Erythroblast (primary cell): ENCODE measurements around the gene ALDH2.
"Not testable (repeated sequence)": the region's sequence is repeated elsewhere in the genome, so short reads cannot be mapped to it uniquely, and the experiment has no call there.

Experiments
- DNase-seq, 2 experiments: peaks; one replicate each; lab custom pipeline; 2025; lab: John Stamatoyannopoulos, UW
- GATA1 ChIP-seq: IDR thresholded peaks from 2 replicates; pipeline ENCODE4 v1.6.1; 2011; ENCODE audit warnings: low read depth, mild to moderate bottlenecking, control low read depth, low read length, moderate library complexity
- POLR2A ChIP-seq: IDR thresholded peaks from 2 replicates; pipeline ENCODE4 v1.6.1; 2011; ENCODE audit warnings: mild to moderate bottlenecking, low read length

ALDH2 gene

GRCh38 chr12:111818340-111818739 is 51.6 kb downstream of the ALDH2 start:
- no peak for TF ChIP-seq GATA1
- DNase-seq = no peak

GRCh38 chr12:111819191-111820158 is 52.7 kb downstream of the ALDH2 start:
- no peak for DNase-seq

GRCh38 chr12:111820828-111821227 is 54.1 kb downstream of the ALDH2 start:
- not testable (repeated sequence) for DNase-seq

More at GRCh38 chr12:111819191-111820158, 52.7 kb downstream of the ALDH2 start:
- no peak for TF ChIP-seq GATA1
- no peak for TF ChIP-seq POLR2A

GRCh38 chr12:111822886-111823285 is 56.2 kb downstream of the ALDH2 start:
- no peak for TF ChIP-seq GATA1
- no peak for TF ChIP-seq POLR2A
- no peak for DNase-seq

- TF ChIP-seq POLR2A (no peak), GATA1 (no peak)
- DNase-seq = no peak
These were observed 57.2 kb downstream of the ALDH2 start for GRCh38 chr12:111823891-111824290.

- DNase-seq = peak in 1 of 2 experiments; percentile 20
These were observed 57.6 kb downstream of the ALDH2 start for GRCh38 chr12:111824312-111824711.

GRCh38 chr12:111825509-111825908 is 58.8 kb downstream of the ALDH2 start:
- TF ChIP-seq POLR2A = no peak
- TF ChIP-seq GATA1 = no peak

GRCh38 chr12:111826316-111826715 is 59.6 kb downstream of the ALDH2 start:
- DNase-seq = no peak
- no peak for TF ChIP-seq POLR2A
- TF ChIP-seq GATA1 = no peak

More at GRCh38 chr12:111825509-111825908, 58.8 kb downstream of the ALDH2 start:
- no peak for DNase-seq

- TF ChIP-seq GATA1 (no peak), POLR2A (no peak)
- no peak for DNase-seq
These were observed 60.3 kb downstream of the ALDH2 start for GRCh38 chr12:111826992-111827391.

GRCh38 chr12:111827907-111828306 is 61.2 kb downstream of the ALDH2 start:
- TF ChIP-seq POLR2A = no peak
- TF ChIP-seq GATA1 = no peak
- DNase-seq = no peak

GRCh38 chr12:111828338-111828979 is 61.7 kb downstream of the ALDH2 start:
- no peak for DNase-seq
- TF ChIP-seq GATA1 (no peak), POLR2A (no peak)

GRCh38 chr12:111829635-111830034 is 62.9 kb downstream of the ALDH2 start:
- not testable (repeated sequence) for DNase-seq

GRCh38 chr12:111834740-111835386 is 68.1 kb downstream of the ALDH2 start:
- DNase-seq = not testable (repeated sequence)

- DNase-seq = not testable (repeated sequence)
These were observed 68.9 kb downstream of the ALDH2 start for GRCh38 chr12:111835531-111836181.
